Endothelial cell (in vitro differentiated cells): ENCODE data around the gene CBR1. TPM values are rescaled to one million over a fixed set of nuclear protein-coding genes. Genes with fewer than 3 reads are reported as not detected.

Experiments used
- DNase-seq: peaks from one replicate; pipeline ENCODE4 v3.0.0; 2021; ENCODE audit warnings: low spot score
- H3K27ac Mint-ChIP-seq: one replicate; pipeline ENCODE4 v1.8.0; 2021; ENCODE audit warnings: mixed read lengths, inconsistent platforms; ENCODE audit not compliant: unreplicated experiment
- H3K27me3 Mint-ChIP-seq: one replicate; pipeline ENCODE4 v1.8.0; 2021; ENCODE audit warnings: mild to moderate bottlenecking, moderate library complexity, mixed read lengths, inconsistent platforms; ENCODE audit not compliant: unreplicated experiment
- H3K36me3 Mint-ChIP-seq: one replicate; pipeline ENCODE4 v1.8.0; 2021; ENCODE audit warnings: mild to moderate bottlenecking, low read depth, mixed read lengths, inconsistent platforms; ENCODE audit not compliant: unreplicated experiment
- H3K4me1 Mint-ChIP-seq: one replicate; pipeline ENCODE4 v1.8.0; 2021; ENCODE audit warnings: mild to moderate bottlenecking, mixed read lengths, inconsistent platforms; ENCODE audit not compliant: unreplicated experiment
- H3K4me3 Mint-ChIP-seq: one replicate; pipeline ENCODE4 v1.8.0; 2021; ENCODE audit warnings: mild to moderate bottlenecking, mixed read lengths, inconsistent platforms; ENCODE audit not compliant: unreplicated experiment
- H3K9me3 Mint-ChIP-seq: one replicate; pipeline ENCODE4 v1.8.0; 2021; ENCODE audit warnings: mixed read lengths, inconsistent platforms; ENCODE audit not compliant: unreplicated experiment
- total RNA-seq: library from RNA; stranded (reverse); fragmentation: NEBNext Ultra II Directional; extraction: Animal tissue kit (Norgen Biotek cat#: 25700); gene quantifications from one replicate; pipeline ENCODE4 v1.2.1, GENCODE V29; 2021; ENCODE audit not compliant: unreplicated experiment
- TF ChIP-seq, protein P1 (sequence below): fragments of 200-600 bp; sonication (generic); IDR thresholded peaks from one replicate; pipeline ENCODE4 v1.5.0; 2021; ENCODE audit warnings: antibody characterized with exemption; ENCODE audit not compliant: unreplicated experiment

CBR1 gene
- total RNA-seq, 1 donor from 2014 or later, result 7.6 TPM

DNA sequence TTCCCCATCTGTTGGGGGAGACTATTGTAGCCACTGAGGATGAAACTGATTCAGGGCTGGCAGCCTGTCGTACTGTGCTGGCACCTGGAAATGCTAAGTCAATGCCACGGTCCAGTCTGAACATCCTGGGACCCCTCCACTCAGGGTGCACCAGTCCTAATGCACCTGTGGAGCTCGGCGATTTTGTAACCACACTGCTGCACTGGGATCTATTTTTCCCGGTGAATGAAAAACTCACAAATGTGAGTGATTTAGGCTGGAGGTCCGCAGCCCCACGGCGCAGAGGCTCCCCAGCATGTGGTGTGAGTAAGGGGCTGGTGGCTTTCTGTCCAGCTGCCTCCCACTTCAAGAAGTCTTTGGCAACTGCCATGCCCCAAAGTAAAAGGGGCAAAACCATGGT lies 45.0 kb upstream of the CBR1 start:
- no peak overlapping the region for H3K4me3 Mint-ChIP-seq
- TF ChIP-seq, protein P1, sequence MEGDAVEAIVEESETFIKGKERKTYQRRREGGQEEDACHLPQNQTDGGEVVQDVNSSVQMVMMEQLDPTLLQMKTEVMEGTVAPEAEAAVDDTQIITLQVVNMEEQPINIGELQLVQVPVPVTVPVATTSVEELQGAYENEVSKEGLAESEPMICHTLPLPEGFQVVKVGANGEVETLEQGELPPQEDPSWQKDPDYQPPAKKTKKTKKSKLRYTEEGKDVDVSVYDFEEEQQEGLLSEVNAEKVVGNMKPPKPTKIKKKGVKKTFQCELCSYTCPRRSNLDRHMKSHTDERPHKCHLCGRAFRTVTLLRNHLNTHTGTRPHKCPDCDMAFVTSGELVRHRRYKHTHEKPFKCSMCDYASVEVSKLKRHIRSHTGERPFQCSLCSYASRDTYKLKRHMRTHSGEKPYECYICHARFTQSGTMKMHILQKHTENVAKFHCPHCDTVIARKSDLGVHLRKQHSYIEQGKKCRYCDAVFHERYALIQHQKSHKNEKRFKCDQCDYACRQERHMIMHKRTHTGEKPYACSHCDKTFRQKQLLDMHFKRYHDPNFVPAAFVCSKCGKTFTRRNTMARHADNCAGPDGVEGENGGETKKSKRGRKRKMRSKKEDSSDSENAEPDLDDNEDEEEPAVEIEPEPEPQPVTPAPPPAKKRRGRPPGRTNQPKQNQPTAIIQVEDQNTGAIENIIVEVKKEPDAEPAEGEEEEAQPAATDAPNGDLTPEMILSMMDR, result no peak

DNA sequence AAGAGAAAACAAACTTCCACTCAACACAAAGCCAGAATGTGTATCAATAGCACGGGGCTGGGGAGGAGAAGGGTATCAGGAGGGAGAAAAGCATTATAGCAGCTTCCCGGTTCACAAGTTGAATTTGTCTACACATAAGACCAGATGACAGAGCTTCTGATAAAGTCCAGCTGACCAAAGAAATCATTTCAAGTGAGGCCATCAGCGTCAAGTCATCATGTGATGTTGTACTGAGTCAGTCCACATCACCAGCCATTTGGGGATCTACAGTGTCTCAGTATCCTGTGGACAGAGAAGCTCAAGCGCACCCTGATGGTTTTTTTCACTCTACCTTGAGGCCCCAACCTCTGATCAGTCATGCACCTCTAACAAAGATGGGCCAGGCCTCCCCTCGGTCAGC lies 42.5 kb upstream of the CBR1 start:
- DNase-seq, result no peak
- Mint-ChIP-seq H3K4me3 (no peak overlapping the region), H3K4me1 (no peaks in the 10 kb centered on the region), H3K27me3 (peaks cover 4% of the 10 kb centered on the region), H3K36me3 (peaks cover 4% of the 10 kb centered on the region), H3K27ac (no peak overlapping the region), H3K9me3 (no peaks in the 10 kb centered on the region)
- TF ChIP-seq, protein P1, result no peak

More for the DNA sequence above, 45.0 kb upstream of the CBR1 start:
- Mint-ChIP-seq H3K9me3 (no peaks in the 10 kb centered on the region), H3K36me3 (no peaks in the 10 kb centered on the region), H3K4me1 (no peaks in the 10 kb centered on the region), H3K27ac (no peak overlapping the region), H3K27me3 (peaks cover 2% of the 10 kb centered on the region)
- DNase-seq, result no peak

DNA sequence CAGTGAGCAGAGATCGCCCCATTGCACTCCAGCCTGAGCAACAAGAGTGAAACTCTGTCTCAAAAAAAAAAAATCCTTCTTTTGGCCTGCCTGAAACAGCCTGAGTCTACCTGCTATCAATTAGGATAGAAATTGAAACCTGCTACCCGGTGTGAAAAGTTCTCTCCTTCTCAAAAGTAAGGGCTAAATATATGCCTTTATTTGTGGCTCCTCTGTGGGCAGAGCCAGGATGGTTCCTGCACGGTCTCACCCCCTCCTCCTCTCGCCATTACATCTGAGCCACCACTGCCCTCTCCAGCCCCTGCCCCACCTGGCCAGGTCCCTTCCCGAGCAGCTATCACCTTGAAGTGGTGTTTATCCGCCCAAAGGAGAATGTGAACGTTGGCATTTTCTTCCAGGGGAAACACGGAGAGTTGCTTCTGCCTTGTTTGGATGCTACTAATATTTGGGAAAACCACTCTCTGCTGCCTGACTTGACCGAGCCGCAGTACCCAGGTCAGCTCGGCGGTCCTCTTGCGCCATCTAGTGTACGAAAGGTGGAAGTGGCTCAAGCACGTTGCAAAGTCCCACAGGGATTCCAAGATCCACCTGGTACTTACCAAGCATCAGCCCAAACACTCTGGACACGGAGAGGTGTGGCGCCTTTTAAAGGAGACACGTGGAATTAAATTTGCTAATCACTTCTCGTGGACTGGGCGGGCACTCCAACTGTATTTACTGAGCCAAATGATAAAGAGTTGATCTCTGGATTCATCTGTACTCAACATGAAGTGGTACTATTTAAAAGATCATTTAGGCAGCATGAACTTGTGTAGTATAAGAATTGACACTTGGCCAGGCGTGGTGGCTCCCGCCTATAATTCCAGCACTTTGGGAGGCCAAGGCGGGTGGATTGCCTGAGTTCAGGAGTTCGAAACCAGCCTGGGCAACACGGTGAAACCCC lies 41.4 kb upstream of the CBR1 start:
- no peak overlapping the region for H3K27ac Mint-ChIP-seq
- no peaks in the 10 kb centered on the region for H3K4me1 Mint-ChIP-seq
- TF ChIP-seq, protein P1, result peak; percentile 91
- H3K4me3 Mint-ChIP-seq, result no peak overlapping the region
- H3K36me3 Mint-ChIP-seq, result peaks cover 4% of the 10 kb centered on the region
- DNase-seq, result peak; percentile 75
- no peaks in the 10 kb centered on the region for H3K9me3 Mint-ChIP-seq
- peaks cover 4% of the 10 kb centered on the region for H3K27me3 Mint-ChIP-seq

DNA sequence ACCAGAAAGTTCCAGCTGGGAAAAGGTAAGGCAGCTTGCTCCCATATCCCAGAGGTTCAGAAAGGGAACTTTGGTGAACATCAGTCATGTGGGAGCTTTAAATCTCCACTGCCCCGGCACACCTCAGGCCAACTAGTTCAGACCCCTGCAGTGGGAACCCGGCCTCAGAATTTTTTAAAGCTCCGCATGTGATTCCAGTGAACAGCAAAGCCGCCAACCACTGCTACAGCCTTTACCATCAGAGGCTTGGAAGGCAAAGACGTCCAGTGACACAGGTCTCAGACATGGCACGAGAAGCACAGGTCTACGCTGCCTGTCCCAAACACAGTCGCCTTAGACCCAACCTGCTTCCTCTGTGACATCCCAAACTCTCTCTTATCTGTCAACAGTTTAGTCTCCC lies 40.5 kb upstream of the CBR1 start:
- H3K4me1 Mint-ChIP-seq, result no peaks in the 10 kb centered on the region
- TF ChIP-seq, protein P1, result no peak
- H3K27ac Mint-ChIP-seq, result no peak overlapping the region
- H3K27me3 Mint-ChIP-seq, result peaks cover 4% of the 10 kb centered on the region
- no peak for DNase-seq
- no peak overlapping the region for H3K4me3 Mint-ChIP-seq
- no peaks in the 10 kb centered on the region for H3K9me3 Mint-ChIP-seq
- H3K36me3 Mint-ChIP-seq, result peaks cover 4% of the 10 kb centered on the region

DNA sequence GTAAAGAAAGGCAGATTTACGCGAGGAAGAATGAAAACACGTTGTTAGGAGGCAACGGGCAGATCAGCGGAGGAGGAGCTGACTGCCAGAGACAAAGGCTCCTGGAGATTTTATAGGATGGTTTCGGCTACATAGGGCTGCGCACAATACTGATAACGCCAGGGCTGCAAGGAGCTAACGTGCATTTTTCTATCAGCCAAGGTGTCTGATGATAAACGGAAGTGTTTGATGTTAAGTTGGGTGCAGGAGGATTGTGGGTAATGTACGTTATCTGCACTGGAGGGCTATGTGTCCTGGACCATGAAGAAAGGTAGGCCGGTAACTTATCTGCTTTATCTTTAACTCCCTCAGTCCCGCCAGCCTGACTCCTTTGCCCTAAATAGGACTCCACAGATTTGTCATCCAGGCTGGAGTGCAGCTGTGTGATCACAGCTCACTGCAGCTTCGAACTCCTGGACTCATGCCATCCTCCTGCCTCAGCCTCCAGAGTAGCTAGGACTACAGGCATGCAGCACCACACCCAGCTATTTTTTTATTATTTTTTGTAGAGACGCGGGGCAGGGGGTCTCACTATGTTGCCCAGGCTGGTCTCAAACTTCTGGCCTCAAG lies 39.1 kb upstream of the CBR1 start:
- peaks cover 12% of the 10 kb centered on the region for H3K36me3 Mint-ChIP-seq
- no peaks in the 10 kb centered on the region for H3K9me3 Mint-ChIP-seq
- DNase-seq, result no peak
- TF ChIP-seq, protein P1, result no peak
- H3K4me3 Mint-ChIP-seq, result no peak overlapping the region
- no peak overlapping the region for H3K27ac Mint-ChIP-seq
- H3K27me3 Mint-ChIP-seq, result peaks cover 6% of the 10 kb centered on the region
- no peaks in the 10 kb centered on the region for H3K4me1 Mint-ChIP-seq
